ENCODE measurements around the gene ANXA11. TPM values are rescaled to one million over a fixed set of nuclear protein-coding genes. Genes with fewer than 3 reads are reported as not detected.
"Not testable (repeated sequence)": the region's sequence is repeated elsewhere in the genome, so short reads cannot be mapped to it uniquely, and the experiment has no call there.

The ANXA11 gene
- total and polyA plus RNA-seq, 2 of the 8 experiments (the other 6 are each of a cell fraction or from before 2014, with no cell fraction given), result 40.5 to 84.9 TPM

DNA sequence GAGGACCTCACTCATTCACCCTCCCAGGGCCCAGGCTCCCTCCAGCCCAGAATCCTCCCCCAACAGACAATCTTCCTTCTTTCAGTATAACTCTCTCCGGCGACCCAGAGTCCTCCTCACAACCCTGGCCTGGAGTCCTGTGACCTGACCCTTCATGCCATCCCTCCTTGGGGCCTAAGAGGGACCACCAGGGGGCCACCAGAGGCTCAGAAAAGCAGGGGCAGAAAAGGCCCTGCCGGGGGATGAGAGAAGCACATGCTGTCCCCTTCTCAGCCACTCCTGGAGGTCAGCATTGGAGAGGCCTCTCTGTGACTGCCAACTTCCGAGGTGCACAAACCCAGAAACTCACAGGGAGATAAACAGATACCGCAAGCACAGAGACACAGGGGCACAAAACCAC lies 31.1 kb upstream of the ANXA11 start:
- H2AFZ ChIP-seq (ENCODE audit: low read length); H3K4ac ChIP-seq (replicated peaks; ENCODE audit: insufficient read length, low read depth, low read length); H2BK15ac ChIP-seq (ENCODE audit: low read length); H3K18ac ChIP-seq (ENCODE audit: extremely low read depth, low read length); H3K27me3 ChIP-seq (replicated peaks in 1 of 4; ENCODE audit: control insufficient read depth in 3 of 4, extremely low read depth in 1 of 4, insufficient read depth in 3 of 4, low read length in 3 of 4); H3K79me2 ChIP-seq (ENCODE audit: control insufficient read depth in 1 of 2, insufficient read depth in 2 of 2, low read length in 2 of 2); H3K36me3 ChIP-seq (ENCODE audit: control insufficient read depth in 2 of 4, insufficient read depth in 4 of 4, low read length in 3 of 4); H2BK5ac ChIP-seq (ENCODE audit: low read depth, low read length); H4K8ac ChIP-seq (ENCODE audit: extremely low read depth, insufficient read depth, low read length); H3K27ac ChIP-seq (ENCODE audit: low read depth, low read length); H3K9ac ChIP-seq (replicated peaks in 1 of 4; ENCODE audit: extremely low read depth in 1 of 4, low read depth in 3 of 4, low read length in 3 of 4); FAIRE-seq; H2BK12ac ChIP-seq (ENCODE audit: low read depth, low read length); H4K5ac ChIP-seq (ENCODE audit: insufficient read length, low read depth, low read length); POLR2A ChIA-PET (ENCODE audit: partially characterized antibody); H3K4me2 ChIP-seq (ENCODE audit: insufficient read depth in 1 of 2, low read depth in 2 of 2, low read length in 2 of 2); H3K23me2 ChIP-seq (ENCODE audit: low read depth, low read length); H2AK5ac ChIP-seq (ENCODE audit: low read depth, low read length); H3K9me3 ChIP-seq (ENCODE audit: insufficient read depth in 2 of 2, low read depth in 1 of 2, low read length in 1 of 2); H3K14ac ChIP-seq (ENCODE audit: insufficient read length); H2BK20ac ChIP-seq (ENCODE audit: low read length); H2BK120ac ChIP-seq (replicated peaks; ENCODE audit: low read depth, low read length); H3K4me3 ChIP-seq (ENCODE audit: extremely low read depth in 1 of 4, insufficient read depth in 2 of 4, low read depth in 3 of 4, low read length in 4 of 4); CTCF ChIA-PET (ENCODE audit: partially characterized antibody); H4K91ac ChIP-seq (replicated peaks; ENCODE audit: insufficient read length, low read length); H3K4me1 ChIP-seq (replicated peaks in 1 of 4; ENCODE audit: control insufficient read depth in 3 of 4, insufficient read depth in 4 of 4, low read length in 3 of 4); H3K56ac ChIP-seq (replicated peaks; ENCODE audit: insufficient read length, low read depth, low read length); H3K79me1 ChIP-seq (ENCODE audit: low read depth, low read length); H4K20me1 ChIP-seq (replicated peaks in 1 of 2; ENCODE audit: control insufficient read depth in 1 of 2, insufficient read depth in 2 of 2, low read length in 2 of 2); DNase-seq (ENCODE audit: low read depth in 1 of 2, low spot score in 2 of 2); H3K23ac ChIP-seq (ENCODE audit: insufficient read length): not testable (repeated sequence)
- 100% methylated on average over 3 of the region's 5 CpGs; no CpG with 5 or more reads in 1 of the 2 experiments for WGBS, 2 experiments (ENCODE audit: extremely low coverage in 1 of 2, insufficient coverage in 1 of 2, insufficient read length in 1 of 2, insufficient replicate concordance in 2 of 2, low coverage in 1 of 2, low lambda C conversion rate in 2 of 2, missing lambda C conversion rate in 1 of 2)
- TF ChIP-seq, protein P1, sequence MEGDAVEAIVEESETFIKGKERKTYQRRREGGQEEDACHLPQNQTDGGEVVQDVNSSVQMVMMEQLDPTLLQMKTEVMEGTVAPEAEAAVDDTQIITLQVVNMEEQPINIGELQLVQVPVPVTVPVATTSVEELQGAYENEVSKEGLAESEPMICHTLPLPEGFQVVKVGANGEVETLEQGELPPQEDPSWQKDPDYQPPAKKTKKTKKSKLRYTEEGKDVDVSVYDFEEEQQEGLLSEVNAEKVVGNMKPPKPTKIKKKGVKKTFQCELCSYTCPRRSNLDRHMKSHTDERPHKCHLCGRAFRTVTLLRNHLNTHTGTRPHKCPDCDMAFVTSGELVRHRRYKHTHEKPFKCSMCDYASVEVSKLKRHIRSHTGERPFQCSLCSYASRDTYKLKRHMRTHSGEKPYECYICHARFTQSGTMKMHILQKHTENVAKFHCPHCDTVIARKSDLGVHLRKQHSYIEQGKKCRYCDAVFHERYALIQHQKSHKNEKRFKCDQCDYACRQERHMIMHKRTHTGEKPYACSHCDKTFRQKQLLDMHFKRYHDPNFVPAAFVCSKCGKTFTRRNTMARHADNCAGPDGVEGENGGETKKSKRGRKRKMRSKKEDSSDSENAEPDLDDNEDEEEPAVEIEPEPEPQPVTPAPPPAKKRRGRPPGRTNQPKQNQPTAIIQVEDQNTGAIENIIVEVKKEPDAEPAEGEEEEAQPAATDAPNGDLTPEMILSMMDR (IDR thresholded peaks at IDR 0.05; ENCODE audit: control extremely low read depth in 1 of 3, insufficient read depth in 1 of 3, low read depth in 1 of 3, low read length in 3 of 3), result peak in 1 of 3 experiments; percentile 14; a peak in 1 of 4 replicates
